ENCODE results near the gene GTF2F2. TPM values are rescaled to one million over a fixed set of nuclear protein-coding genes. Genes with fewer than 3 reads are reported as not detected.

Gene GTF2F2, protein sequence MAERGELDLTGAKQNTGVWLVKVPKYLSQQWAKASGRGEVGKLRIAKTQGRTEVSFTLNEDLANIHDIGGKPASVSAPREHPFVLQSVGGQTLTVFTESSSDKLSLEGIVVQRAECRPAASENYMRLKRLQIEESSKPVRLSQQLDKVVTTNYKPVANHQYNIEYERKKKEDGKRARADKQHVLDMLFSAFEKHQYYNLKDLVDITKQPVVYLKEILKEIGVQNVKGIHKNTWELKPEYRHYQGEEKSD
- 46.8 and 49.0 TPM in 2 replicates for polyA plus RNA-seq (2014; cell fraction: cytosol; rRNA removed)
- polyA plus RNA-seq (2014; cell fraction: nucleus; rRNA removed), result 19.1 and 27.3 TPM in 2 replicates

- DNase-seq (ENCODE audit: low spot score), result peak; percentile 86
Measured at GRCh38 chr13:45119991-45120864, at the start of gene GTF2F2. TSS of gene GTF2F2 (plus strand) at chr13:45120510. CDS start at chr13:45120656, 146 bp downstream.

GRCh38 chr13:45073809-45074208, 46.5 kb upstream of the GTF2F2 start:
- no peak for DNase-seq (ENCODE audit: low spot score)

- DNase-seq (ENCODE audit: low spot score), result no peak
Measured at GRCh38 chr13:45074721-45075120, 45.6 kb upstream of the GTF2F2 start.

- DNase-seq (ENCODE audit: low spot score), result no peak
Measured at GRCh38 chr13:45078003-45078402, 42.3 kb upstream of the GTF2F2 start.

GRCh38 chr13:45082964-45083363, 37.3 kb upstream of the GTF2F2 start:
- no peak for DNase-seq (ENCODE audit: low spot score)

- DNase-seq (ENCODE audit: low spot score), result no peak
Measured at GRCh38 chr13:45084515-45084914, 35.8 kb upstream of the GTF2F2 start.

GRCh38 chr13:45086484-45086883, 33.8 kb upstream of the GTF2F2 start:
- peak; percentile 28 for DNase-seq (ENCODE audit: low spot score)

DNA sequence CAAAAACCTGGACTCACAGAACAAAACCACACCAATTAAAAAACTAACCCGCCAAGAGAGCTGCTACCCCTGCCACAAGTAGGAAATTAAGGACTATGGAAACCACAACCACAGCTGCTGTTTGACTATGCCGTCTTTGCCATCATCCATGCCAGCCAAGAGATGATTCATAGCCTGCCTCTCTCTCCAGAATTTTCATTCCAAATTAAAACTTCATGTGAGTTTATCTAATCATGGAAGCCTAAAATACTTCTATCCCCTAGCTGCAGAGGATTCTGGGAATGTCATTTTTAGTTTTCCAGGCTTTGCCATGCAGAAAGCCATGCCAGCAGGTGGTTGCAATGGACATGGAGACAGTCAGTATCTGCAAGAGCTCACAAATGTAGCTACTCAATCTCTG, 27.6 kb upstream of the GTF2F2 start:
- DNase-seq (ENCODE audit: low spot score), result no peak

DNA sequence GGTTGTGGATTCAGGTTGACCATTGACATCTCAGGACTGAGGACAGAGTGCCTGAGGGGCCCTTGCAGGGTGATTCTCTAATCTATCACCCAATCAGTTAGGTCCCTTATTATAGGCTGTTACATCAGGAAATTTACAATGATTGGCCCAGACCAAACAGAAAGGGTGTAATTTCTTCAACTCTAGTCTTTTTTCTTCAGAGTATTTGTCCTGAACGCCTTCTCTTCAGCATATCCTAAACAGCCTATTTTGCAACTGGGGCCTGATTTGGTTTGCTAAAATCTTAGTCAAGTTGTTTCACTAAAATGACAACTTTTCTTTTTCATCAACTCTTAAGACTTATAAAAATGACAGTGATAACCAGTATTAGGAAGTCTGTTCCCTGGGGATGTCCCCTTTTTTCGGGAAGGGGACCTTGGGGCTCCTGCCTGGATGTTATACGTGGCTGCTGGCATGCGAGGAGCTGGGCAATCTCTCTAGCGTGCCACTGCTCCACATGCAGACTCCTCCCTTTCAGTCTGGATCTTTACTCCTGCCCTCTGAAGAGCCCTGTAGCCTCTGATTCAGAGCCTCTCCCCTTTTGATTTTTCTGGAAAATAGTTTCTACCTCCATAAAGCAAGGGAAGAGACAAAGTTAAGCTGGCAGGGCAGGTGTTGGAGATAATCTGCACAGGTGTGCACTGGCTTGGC, 19.6 kb upstream of the GTF2F2 start:
- no peak for DNase-seq (ENCODE audit: low spot score)

DNA sequence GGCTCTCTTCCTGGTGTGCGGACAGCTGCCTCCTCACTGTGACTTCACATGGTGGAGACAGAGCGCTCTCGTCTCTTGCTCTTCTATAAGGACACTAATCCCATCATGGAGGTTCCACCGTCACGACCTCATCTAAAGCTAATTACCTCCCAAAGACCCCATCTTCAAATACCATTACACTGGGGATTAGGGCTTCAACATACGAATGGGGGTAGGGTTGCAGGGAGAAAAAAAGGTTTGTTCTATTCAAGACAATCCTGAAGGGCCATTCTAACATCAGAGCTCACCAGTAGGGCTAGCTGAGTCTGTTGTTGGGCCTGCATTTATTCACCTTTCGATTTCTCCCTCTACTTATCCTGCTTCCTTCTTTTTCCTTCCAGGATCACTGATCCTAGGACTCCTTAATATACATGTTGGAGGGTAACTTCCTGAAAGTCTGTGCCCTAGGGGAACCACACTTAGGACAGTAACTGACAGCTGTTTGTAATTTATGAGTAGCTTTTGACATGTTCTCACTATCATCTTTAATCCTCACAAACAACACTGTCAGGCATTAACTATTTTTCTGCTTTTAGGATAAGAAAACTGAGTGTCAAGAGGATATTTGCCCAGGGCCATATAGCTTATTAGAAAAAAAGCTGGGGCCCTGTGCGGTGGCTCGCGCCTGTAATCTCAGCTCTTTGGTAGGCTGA, 18.8 kb upstream of the GTF2F2 start:
- DNase-seq (ENCODE audit: low spot score), result no peak

GRCh38 chr13:45102136-45102507, 18.2 kb upstream of the GTF2F2 start:
- DNase-seq (ENCODE audit: low spot score), result no peak

DNA sequence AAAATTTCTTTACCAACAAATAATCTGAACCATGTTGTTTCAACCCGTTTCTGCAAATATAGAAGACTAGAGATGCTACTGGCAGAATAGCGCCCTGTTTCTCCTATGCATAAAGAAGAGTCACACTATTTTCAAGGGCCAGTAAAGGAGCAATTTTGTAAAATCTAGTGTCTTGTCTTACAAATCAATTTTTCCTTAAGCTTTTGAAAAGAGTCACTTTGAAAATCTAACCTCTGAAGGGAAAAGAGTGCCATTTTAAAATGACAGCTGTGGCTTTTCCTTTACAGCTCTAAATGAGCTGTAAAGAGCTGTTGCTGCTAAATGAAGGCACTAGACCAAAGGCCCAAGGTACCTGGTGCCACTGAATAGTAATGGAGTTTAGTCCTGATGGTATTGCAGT, 16.9 kb upstream of the GTF2F2 start:
- no peak for DNase-seq (ENCODE audit: low spot score)

DNA sequence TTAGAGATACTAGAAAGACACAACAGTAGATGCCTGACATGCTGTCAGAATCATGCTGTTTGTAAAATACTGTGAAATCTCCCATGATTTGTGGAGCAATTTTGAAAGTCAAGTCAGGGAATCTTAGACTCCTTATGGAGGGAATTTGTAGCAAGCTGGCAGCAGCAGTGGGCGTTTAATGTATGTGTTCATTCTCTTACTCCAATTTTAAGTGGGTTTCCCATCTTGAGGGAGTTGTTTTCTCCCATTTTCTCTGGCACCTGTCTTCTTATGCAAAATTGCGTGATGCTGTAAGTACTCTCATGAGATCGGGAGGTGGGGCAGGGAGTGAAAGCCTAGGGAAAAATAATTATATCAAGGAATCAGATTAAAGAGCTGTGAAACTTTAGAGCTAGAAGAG, 16.0 kb upstream of the GTF2F2 start:
- no peak for DNase-seq (ENCODE audit: low spot score)

DNA sequence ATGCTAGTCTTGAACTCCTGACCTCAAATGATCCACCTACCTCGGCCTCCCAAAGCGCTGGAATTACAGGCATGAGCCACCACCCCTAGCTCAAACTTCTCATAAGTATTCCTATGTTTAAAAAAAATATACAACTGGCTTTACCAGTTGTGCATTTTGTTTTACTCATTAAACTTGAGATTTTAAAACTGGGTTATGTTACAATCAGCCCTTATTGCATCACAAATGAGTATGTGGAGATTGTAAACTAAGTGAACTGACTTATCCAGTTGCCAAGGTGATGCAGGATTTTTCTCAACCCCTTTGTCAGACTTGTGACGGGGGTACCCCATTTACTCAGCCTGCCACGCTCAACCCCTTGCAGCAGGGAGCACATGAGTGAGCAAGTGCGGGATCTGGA, 14.4 kb upstream of the GTF2F2 start:
- no peak for DNase-seq (ENCODE audit: low spot score)

DNA sequence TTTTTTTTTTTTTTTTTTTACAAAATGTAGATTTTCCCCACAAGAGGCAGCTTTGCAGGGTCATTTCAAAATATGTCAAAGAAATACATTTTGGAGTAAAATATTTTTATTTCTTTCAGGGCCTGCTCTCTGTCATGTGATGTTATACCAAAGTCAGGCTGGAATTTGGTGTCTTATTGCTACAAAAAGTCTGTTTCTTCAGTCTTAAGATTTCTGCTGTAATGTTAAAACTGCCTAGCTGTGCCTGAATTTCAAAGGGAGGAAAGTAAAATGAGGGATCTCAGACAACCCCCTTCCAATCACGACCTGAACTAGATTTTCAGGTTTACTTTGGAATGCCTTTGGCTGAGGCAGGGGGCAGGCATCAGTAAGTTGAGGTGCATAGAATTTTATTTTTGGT, 12.8 kb upstream of the GTF2F2 start:
- no peak for DNase-seq (ENCODE audit: low spot score)

GRCh38 chr13:45108716-45109101, 11.6 kb upstream of the GTF2F2 start:
- no peak for DNase-seq (ENCODE audit: low spot score)

DNA sequence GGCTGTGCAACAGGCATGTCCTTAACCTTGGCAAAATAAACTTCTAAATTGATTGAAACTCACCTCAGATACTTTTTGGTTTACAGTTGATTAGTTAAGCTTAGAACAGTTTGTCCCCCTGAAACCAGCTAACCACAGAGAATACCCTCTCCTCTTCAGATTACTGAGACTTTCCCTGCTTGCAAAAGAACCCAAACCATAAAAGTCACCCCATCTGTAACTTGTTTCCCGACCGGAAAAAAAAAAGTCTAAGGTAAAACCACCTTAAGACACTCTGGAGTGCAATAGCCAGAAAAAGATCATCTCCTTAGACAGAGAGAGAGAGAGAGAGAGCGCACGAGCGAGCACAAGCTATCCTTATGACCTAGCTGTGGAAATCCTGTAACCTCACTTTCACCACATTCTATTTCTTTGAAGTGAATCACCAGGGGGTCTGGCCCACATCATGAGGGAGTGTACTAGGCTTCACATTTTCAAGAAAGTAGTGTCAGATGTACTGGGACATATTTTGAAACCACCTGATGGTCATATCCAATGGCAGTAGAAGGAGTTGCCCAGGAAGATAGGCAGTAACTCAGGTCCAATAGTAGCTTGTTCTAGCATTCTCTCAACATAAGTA, 11.1 kb upstream of the GTF2F2 start:
- no peak for DNase-seq (ENCODE audit: low spot score)

- no peak for DNase-seq (ENCODE audit: low spot score)
Measured at GRCh38 chr13:45113233-45114224, 6.8 kb upstream of the GTF2F2 start.

DNA sequence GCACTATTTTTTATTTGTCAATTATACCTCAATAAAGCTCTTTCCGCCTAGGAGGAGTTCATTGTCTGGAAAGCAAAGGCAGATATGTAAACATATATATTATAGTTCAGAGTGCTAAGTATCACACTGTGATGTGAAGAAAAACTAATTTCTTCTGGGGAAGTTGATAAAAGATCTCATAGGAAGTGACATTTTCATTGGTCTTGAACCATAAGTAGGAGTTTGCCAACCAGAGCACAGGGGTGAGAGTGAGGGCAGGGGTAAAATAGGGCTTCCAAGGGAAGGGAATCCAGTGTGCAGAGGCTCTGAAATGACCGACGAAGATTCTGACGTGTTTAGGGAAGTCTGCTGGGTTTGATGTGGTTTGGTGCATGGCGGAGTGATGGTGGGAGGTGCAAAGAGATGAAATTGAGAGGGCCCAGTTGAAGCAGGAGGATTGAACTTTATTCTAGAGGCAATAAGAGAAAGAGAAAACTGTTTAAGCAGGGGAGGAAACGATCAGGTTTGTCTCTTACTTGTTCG, 780 bp upstream of the GTF2F2 start:
- no peak for DNase-seq (ENCODE audit: low spot score)
